Measurements from ENCODE around the gene KDM1A.
"Not testable (repeated sequence)": the region's sequence is repeated elsewhere in the genome, so short reads cannot be mapped to it uniquely, and the experiment has no call there.

KDM1A gene

GRCh38 chr1:23000133-23000532, 19.1 kb upstream of the KDM1A start:
- H3K9me3 Mint-ChIP-seq; ATAC-seq; DNase-seq (ENCODE audit: low spot score in 2 of 2); H3K36me3 Mint-ChIP-seq; H3K4me1 Mint-ChIP-seq; H3K27ac Mint-ChIP-seq; H3K4me3 Mint-ChIP-seq: not testable (repeated sequence)

GRCh38 chr1:23002218-23002617, 17.1 kb upstream of the KDM1A start:
- H3K4me1 Mint-ChIP-seq; DNase-seq (ENCODE audit: low spot score in 2 of 2); H3K27ac Mint-ChIP-seq; H3K4me3 Mint-ChIP-seq; H3K9me3 Mint-ChIP-seq; H3K36me3 Mint-ChIP-seq; ATAC-seq: not testable (repeated sequence)

DNA sequence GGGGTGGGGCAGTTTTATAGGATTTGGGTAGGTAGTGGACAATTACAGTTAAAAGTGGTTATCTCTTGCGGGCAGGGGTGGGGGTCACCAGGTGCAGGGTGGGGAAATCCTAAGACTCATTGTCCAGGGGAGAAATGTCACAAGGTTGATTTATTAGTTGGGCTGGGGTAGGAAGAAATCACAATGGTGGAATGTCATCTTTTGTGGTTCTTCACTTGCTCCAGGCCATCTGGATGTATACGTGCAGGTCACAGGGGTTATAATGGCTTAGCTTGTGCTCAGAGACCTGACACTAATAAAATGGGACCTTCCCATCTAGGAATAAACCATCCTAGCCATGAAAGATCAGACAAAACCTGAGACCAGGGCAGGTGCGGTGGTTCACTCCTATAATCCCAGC, 15.2 kb upstream of the KDM1A start:
- Mint-ChIP-seq H3K27ac (no peak overlapping the region), H3K36me3 (no peaks in the 10 kb centered on the region), H3K4me3 (no peak overlapping the region), H3K9me3 (no peaks in the 10 kb centered on the region), H3K4me1 (no peaks in the 10 kb centered on the region)
- ATAC-seq (no peak), DNase-seq (ENCODE audit: low spot score in 2 of 2) (no peak)

- H3K9me3 Mint-ChIP-seq, H3K4me3 Mint-ChIP-seq: not testable (repeated sequence)
These were observed 14.5 kb upstream of the KDM1A start for GRCh38 chr1:23004769-23005168.

DNA sequence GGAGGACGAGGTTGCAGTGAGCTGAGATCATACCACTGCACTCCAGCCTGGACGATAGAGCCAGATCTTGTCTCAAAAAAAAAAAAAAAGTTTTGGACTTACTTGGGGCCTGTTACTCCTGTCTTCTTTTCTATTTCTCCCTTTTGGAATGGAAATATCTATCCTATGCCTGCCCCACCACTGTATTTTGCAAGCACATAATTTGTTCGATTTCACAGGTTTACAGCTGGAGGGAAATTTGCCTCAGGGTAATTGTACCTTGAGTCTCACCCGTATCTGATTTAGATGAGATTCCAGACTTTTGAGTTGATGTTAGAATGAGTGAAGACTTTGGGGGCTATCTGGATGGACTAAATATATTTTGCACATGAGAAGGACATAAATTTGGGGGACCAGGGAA, 12.2 kb upstream of the KDM1A start:
- Mint-ChIP-seq H3K27ac (no peak overlapping the region), H3K4me3 (no peak overlapping the region), H3K36me3 (no peaks in the 10 kb centered on the region), H3K9me3 (no peaks in the 10 kb centered on the region), H3K4me1 (no peaks in the 10 kb centered on the region)
- ATAC-seq (no peak), DNase-seq (ENCODE audit: low spot score in 2 of 2) (no peak)

More at GRCh38 chr1:23004769-23005168, 14.5 kb upstream of the KDM1A start:
- not testable (repeated sequence) for H3K27ac Mint-ChIP-seq; ATAC-seq; DNase-seq (ENCODE audit: low spot score in 2 of 2); H3K36me3 Mint-ChIP-seq; H3K4me1 Mint-ChIP-seq

GRCh38 chr1:23008901-23009300, 10.4 kb upstream of the KDM1A start:
- H3K27ac Mint-ChIP-seq: no peak overlapping the region
- no peak for ATAC-seq
- no peaks in the 10 kb centered on the region for H3K9me3 Mint-ChIP-seq

DNA sequence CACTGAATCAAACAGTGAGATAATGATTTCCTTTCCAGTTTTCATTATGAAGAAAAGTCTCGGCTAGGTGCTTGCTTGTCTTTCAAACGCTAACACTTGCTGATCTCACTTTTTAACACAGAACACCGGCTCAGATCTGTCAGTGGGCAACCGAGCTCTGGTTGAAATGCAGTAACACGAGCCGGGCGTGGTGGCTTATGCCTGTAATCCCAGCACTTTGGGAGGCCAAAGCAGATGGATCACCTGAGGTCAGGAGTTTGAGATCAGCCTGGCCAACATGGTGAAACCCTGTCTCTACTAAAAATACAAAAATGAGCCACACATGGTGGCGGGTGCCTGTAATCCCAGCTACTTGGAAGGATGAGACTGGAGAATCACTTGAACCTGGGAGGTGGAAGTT, 9.2 kb upstream of the KDM1A start:
- H3K27ac Mint-ChIP-seq; H3K36me3 Mint-ChIP-seq; H3K9me3 Mint-ChIP-seq; ATAC-seq; DNase-seq (ENCODE audit: low spot score in 2 of 2); H3K4me3 Mint-ChIP-seq; H3K4me1 Mint-ChIP-seq: not testable (repeated sequence)

More at GRCh38 chr1:23008901-23009300, 10.4 kb upstream of the KDM1A start:
- H3K36me3 Mint-ChIP-seq: no peaks in the 10 kb centered on the region
- H3K4me1 Mint-ChIP-seq: no peaks in the 10 kb centered on the region
- no peak for DNase-seq (ENCODE audit: low spot score in 2 of 2)
- no peak overlapping the region for H3K4me3 Mint-ChIP-seq

GRCh38 chr1:23013657-23014056, 5.6 kb upstream of the KDM1A start:
- Mint-ChIP-seq H3K9me3 (no peaks in the 10 kb centered on the region), H3K36me3 (no peaks in the 10 kb centered on the region), H3K4me3 (no peak overlapping the region), H3K4me1 (peaks cover 8% of the 10 kb centered on the region), H3K27ac (no peak overlapping the region)
- ATAC-seq (no peak), DNase-seq (ENCODE audit: low spot score in 2 of 2) (peak in 1 of 2 donors; percentile 36)

DNA sequence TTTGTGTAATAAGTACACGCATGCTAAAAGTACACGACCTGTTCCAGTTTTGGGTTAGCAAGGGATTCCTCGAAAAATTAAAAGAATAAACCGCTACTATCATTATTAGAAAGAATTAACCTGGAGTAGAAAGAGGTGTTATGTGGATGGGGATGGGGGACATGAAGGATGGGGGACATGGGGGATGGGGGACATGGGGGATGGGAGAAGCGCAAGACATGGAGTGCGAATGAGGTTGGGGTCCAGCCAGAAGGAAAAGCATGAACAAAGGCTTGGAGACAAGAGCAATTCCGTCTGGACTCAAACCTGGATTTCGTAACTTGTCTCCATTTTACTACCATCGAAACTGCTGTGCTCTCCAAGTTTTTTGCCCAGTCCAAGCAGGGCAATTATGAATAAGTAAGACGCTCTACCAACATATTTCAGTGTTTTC, 591 bp upstream of the KDM1A start:
- Mint-ChIP-seq H3K9me3 (peaks cover 4% of the 10 kb centered on the region), H3K36me3 (peaks cover 4% of the 10 kb centered on the region), H3K4me1 (peaks cover 44% of the 10 kb centered on the region), H3K4me3 (peak overlapping the region; percentile 77), H3K27ac (peak overlapping the region; percentile 93)
- ATAC-seq (no peak), DNase-seq (ENCODE audit: low spot score in 2 of 2) (no peak)

- peak overlapping the region; percentile 77 for H3K4me3 Mint-ChIP-seq
- peaks cover 55% of the 10 kb centered on the region for H3K4me1 Mint-ChIP-seq
- H3K27ac Mint-ChIP-seq: peak overlapping the region; percentile 93
- H3K9me3 Mint-ChIP-seq: peaks cover 4% of the 10 kb centered on the region
- ATAC-seq (peak; percentile 38), DNase-seq (ENCODE audit: low spot score in 2 of 2) (peak in 1 of 2 donors; percentile 62)
- peaks cover 4% of the 10 kb centered on the region for H3K36me3 Mint-ChIP-seq
These were observed 776 bp downstream of the KDM1A start for GRCh38 chr1:23019863-23020625.

- peaks cover 4% of the 10 kb centered on the region for H3K36me3 Mint-ChIP-seq
- no peak overlapping the region for H3K27ac Mint-ChIP-seq
- peak overlapping the region; percentile 77 for H3K4me3 Mint-ChIP-seq
- peaks cover 4% of the 10 kb centered on the region for H3K9me3 Mint-ChIP-seq
- ATAC-seq: no peak
- H3K4me1 Mint-ChIP-seq: peaks cover 55% of the 10 kb centered on the region
- no peak for DNase-seq (ENCODE audit: low spot score in 2 of 2)
These were observed 1.6 kb downstream of the KDM1A start for GRCh38 chr1:23020706-23021405.

GRCh38 chr1:23021834-23022233, 2.6 kb downstream of the KDM1A start:
- DNase-seq (ENCODE audit: low spot score in 2 of 2) (no peak), ATAC-seq (no peak)
- Mint-ChIP-seq H3K27ac (no peak overlapping the region), H3K4me3 (no peak overlapping the region), H3K9me3 (peaks cover 4% of the 10 kb centered on the region), H3K4me1 (peaks cover 61% of the 10 kb centered on the region), H3K36me3 (peaks cover 4% of the 10 kb centered on the region)

DNA sequence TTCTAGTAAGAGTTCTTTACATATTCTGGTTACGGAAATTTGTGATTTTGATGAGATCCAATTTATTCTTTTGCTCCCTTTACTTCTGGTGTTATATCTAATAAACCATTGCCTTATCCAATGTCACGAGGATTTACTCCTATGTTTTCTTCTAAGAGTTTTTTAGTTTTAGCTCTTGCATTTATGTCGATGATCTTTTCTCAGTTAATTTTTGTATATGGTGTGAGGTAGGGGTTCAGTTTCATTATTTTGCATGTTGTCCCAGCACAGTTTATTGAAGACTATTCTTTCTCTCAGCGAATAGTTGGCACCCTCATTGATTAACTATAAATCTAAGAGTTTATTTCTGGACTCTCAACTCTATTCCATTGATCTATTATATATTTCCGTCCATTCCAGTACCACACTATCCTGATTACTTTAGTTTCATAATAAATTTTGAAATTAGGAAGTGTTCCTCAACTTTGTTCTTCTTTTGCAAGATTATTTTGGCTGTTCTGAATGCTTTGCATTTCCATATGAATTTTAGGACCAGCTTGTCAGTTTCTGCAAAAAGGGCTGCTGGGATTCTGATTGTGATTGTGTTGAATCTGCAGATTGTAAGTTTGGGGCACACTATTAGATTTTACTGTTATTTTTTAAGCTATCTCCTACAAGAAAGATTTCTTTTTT, 4.0 kb downstream of the KDM1A start:
- DNase-seq (ENCODE audit: low spot score in 2 of 2) (no peak), ATAC-seq (no peak)
- Mint-ChIP-seq H3K27ac (no peak overlapping the region), H3K4me1 (peaks cover 57% of the 10 kb centered on the region), H3K9me3 (peaks cover 4% of the 10 kb centered on the region), H3K36me3 (peaks cover 4% of the 10 kb centered on the region), H3K4me3 (no peak overlapping the region)

DNA sequence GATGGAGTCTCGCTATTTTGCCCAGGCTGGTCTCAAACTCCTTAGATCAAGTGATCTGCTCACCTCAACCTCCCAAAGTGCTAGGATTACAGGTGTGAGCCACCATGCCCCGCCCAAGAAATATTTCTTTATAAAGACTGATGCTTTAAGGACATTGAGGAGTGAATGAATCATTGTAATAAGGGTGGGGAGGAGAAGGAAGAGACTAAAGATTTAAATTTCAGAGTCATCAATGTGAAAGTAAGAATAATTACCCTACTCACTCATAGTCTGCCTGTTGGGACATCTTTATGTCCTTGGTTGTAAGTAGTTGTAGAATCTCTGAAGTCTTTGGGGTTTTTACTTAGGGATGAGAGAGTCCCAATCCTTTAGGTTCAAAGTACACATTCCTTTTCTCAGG, 7.3 kb downstream of the KDM1A start:
- Mint-ChIP-seq H3K4me3 (no peak overlapping the region), H3K27ac (no peak overlapping the region), H3K36me3 (peaks cover 9% of the 10 kb centered on the region), H3K9me3 (peaks cover 4% of the 10 kb centered on the region), H3K4me1 (peaks cover 55% of the 10 kb centered on the region)
- DNase-seq (ENCODE audit: low spot score in 2 of 2) (no peak), ATAC-seq (peak; percentile 36)

- ATAC-seq (no peak), DNase-seq (ENCODE audit: low spot score in 2 of 2) (no peak)
- no peak overlapping the region for H3K27ac Mint-ChIP-seq
- H3K4me3 Mint-ChIP-seq: no peak overlapping the region
- H3K36me3 Mint-ChIP-seq: peaks cover 10% of the 10 kb centered on the region
- peaks cover 4% of the 10 kb centered on the region for H3K9me3 Mint-ChIP-seq
- peaks cover 52% of the 10 kb centered on the region for H3K4me1 Mint-ChIP-seq
These were observed 8.2 kb downstream of the KDM1A start for GRCh38 chr1:23027352-23027907.
